NCI-H2171 (cell line): ENCODE results near the gene NOXA1.
A peak's percentile ranks its signal among the peaks of the same experiment; 100 is the strongest.
"Not testable (repeated sequence)": the region's sequence is repeated elsewhere in the genome, so short reads cannot be mapped to it uniquely, and the experiment has no call there.

ENCODE experiments used
- DNase-seq: peaks from one replicate; lab custom pipeline; 2025; lab: John Stamatoyannopoulos, UW

NOXA1 gene

GRCh38 chr9:137465000-137465719 is 42.0 kb downstream of the NOXA1 start:
- no peak for DNase-seq

- no peak for DNase-seq
Measured at GRCh38 chr9:137465720-137466388, 42.7 kb downstream of the NOXA1 start.

- not testable (repeated sequence) for DNase-seq
Measured at GRCh38 chr9:137466389-137467085, 43.3 kb downstream of the NOXA1 start.

- no peak for DNase-seq
Measured at GRCh38 chr9:137467161-137467581, 44.0 kb downstream of the NOXA1 start.

GRCh38 chr9:137467896-137468295 is 44.7 kb downstream of the NOXA1 start:
- DNase-seq: no peak

GRCh38 chr9:137470785-137471184 is 47.6 kb downstream of the NOXA1 start:
- no peak for DNase-seq

GRCh38 chr9:137474271-137474670 is 51.1 kb downstream of the NOXA1 start:
- no peak for DNase-seq

GRCh38 chr9:137475666-137476065 is 52.5 kb downstream of the NOXA1 start:
- no peak for DNase-seq

- DNase-seq: no peak
Measured at GRCh38 chr9:137476856-137477255, 53.7 kb downstream of the NOXA1 start.

GRCh38 chr9:137477778-137478612 is 54.8 kb downstream of the NOXA1 start:
- no peak for DNase-seq

GRCh38 chr9:137478613-137478961 is 55.4 kb downstream of the NOXA1 start:
- no peak for DNase-seq

GRCh38 chr9:137478962-137479861 is 56.0 kb downstream of the NOXA1 start:
- DNase-seq: peak; percentile 18

- no peak for DNase-seq
Measured at GRCh38 chr9:137479892-137480685, 56.9 kb downstream of the NOXA1 start.

GRCh38 chr9:137480686-137481683 is 57.8 kb downstream of the NOXA1 start:
- no peak for DNase-seq

GRCh38 chr9:137482094-137482781 is 59.0 kb downstream of the NOXA1 start:
- DNase-seq: no peak
